WERI-Rb-1 (cell line): ENCODE measurements around the gene DYNLRB1.
"Not testable (repeated sequence)": the region's sequence is repeated elsewhere in the genome, so short reads cannot be mapped to it uniquely, and the experiment has no call there.

ENCODE experiments used
- DNase-seq: peaks from one replicate; pipeline ENCODE4 v3.0.0-alpha.2; 2020
- H3K27ac ChIP-seq: fragments of 250-450 bp; sonication (Bioruptor Pico); 2 replicates; pipeline ENCODE4 v1.5.1; 2020; ENCODE audit warnings: mild to moderate bottlenecking, moderate library complexity
- H3K27me3 ChIP-seq: fragments of 250-450 bp; sonication (Bioruptor Pico); 2 replicates; pipeline ENCODE4 v1.5.1; 2021; ENCODE audit warnings: mild to moderate bottlenecking, low read depth, moderate library complexity; ENCODE audit not compliant: insufficient read depth, severe bottlenecking
- H3K36me3 ChIP-seq: fragments of 250-450 bp; sonication (Bioruptor Pico); 2 replicates; pipeline ENCODE4 v1.5.1; 2020; ENCODE audit warnings: mild to moderate bottlenecking, moderate library complexity
- H3K4me3 ChIP-seq: 2 replicates; pipeline ENCODE4 v1.5.1; 2011; ENCODE audit warnings: low read depth, mild to moderate bottlenecking, control low read depth, low read length
- H3K9me3 ChIP-seq: fragments of 250-450 bp; sonication (Bioruptor Pico); 2 replicates; pipeline ENCODE4 v1.5.1; 2021; ENCODE audit warnings: mild to moderate bottlenecking, moderate library complexity; ENCODE audit not compliant: severe bottlenecking
- CTCF ChIP-seq: IDR thresholded peaks from 2 replicates; pipeline ENCODE4 v1.5.1; 2011; ENCODE audit warnings: low read depth, mild to moderate bottlenecking, control low read depth, inconsistent platforms, low read length

DYNLRB1 gene

DNA sequence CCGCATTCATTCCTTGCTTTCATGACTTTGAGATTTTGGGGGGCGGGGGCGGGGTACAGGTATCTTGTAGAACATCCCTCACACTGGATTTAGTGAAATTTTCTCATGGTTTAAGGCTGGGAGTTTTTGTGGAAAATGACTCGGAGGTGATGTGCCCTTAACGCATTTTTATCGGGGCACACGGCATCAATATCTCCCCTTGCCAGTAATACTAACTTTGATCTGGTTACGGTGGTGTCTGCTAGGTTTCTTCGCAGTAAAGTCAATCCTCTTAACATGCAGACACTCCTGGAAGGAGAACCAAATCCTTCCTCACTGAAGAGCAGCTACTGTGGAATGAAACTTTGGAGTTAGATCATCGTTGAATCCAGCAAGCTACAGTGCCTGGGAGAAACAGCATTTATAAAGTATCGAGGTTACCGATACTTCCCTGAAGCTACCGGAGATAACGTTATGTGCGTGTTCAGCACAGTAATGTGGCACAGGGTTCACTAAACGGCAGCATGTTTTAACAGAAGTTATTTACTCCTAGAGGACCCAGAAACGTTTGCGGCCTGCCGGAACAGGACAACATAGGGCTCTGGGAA, 1.2 kb upstream of the DYNLRB1 start:
- Histone ChIP-seq H3K4me3 (peak overlapping the region; percentile 70), H3K36me3 (peaks cover 12% of the 10 kb centered on the region), H3K27me3 (no peaks in the 10 kb centered on the region), H3K9me3 (no peaks in the 10 kb centered on the region), H3K27ac (no peak overlapping the region)
- TF ChIP-seq CTCF: no peak
- no peak for DNase-seq

- TF ChIP-seq CTCF: no peak
- Histone ChIP-seq H3K27me3 (no peaks in the 10 kb centered on the region), H3K36me3 (peaks cover 16% of the 10 kb centered on the region), H3K9me3 (no peaks in the 10 kb centered on the region), H3K27ac (peak overlapping the region; percentile 95), H3K4me3 (peak overlapping the region; percentile 70)
- peak; percentile 67 for DNase-seq
Measured at GRCh38 chr20:34515484-34516246, 557 bp upstream of the DYNLRB1 start.

DNA sequence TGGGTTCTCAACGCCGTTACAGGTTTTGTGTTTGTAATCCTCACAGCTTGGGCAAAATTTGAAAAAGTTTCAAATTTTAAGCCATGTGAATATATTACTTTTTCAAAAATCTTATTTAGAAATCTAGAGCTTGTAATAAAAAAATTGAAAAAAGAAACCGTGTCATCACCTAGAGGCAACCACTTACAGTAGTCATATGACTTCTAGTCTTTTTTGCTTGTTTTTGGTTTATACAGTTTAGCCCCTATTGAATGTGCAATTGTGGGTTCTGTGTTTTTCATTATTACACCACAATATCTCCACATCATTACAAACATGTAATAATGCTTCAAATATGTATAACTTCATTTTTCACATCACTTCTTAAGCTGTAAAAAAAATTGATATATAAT, 888 bp downstream of the DYNLRB1 start:
- no peak for DNase-seq
- Histone ChIP-seq H3K36me3 (peaks cover 16% of the 10 kb centered on the region), H3K27me3 (no peaks in the 10 kb centered on the region), H3K4me3 (peak overlapping the region; percentile 70), H3K9me3 (no peaks in the 10 kb centered on the region), H3K27ac (peak overlapping the region; percentile 95)
- no peak for TF ChIP-seq CTCF

GRCh38 chr20:34518863-34519262, 2.6 kb downstream of the DYNLRB1 start:
- H3K9me3 ChIP-seq, DNase-seq, H3K4me3 ChIP-seq, H3K27me3 ChIP-seq, H3K27ac ChIP-seq: not testable (repeated sequence)
- peaks cover 16% of the 10 kb centered on the region for H3K36me3 ChIP-seq

DNA sequence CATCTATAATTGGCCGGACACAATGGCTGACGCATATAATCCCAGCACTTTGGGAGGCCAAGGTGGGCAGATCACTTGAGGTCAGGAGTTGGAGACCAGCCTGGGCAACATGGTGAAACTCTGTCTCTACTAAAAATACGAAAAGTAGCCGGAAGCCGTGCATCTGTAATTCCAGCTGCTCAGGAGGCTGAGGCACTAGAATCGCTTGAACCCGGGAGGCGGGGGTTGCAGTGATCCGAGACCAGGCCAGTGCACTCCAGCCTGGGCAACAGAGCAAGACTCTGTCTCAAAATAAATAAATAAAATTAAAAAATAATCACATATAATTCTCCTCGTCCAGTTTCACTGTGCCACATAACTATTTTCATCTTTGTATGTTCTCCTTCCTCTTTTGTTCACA, 3.6 kb downstream of the DYNLRB1 start:
- not testable (repeated sequence) for H3K27me3 ChIP-seq, DNase-seq, H3K9me3 ChIP-seq, H3K27ac ChIP-seq, H3K4me3 ChIP-seq
- H3K36me3 ChIP-seq: peaks cover 16% of the 10 kb centered on the region

- H3K27ac ChIP-seq: no peak overlapping the region
- no peaks in the 10 kb centered on the region for H3K9me3 ChIP-seq
- TF ChIP-seq CTCF: peak; percentile 97
- H3K4me3 ChIP-seq: no peak overlapping the region
- DNase-seq: peak; percentile 73
- H3K36me3 ChIP-seq: peaks cover 30% of the 10 kb centered on the region
- H3K27me3 ChIP-seq: no peaks in the 10 kb centered on the region
Measured at GRCh38 chr20:34522969-34523871, 7.0 kb downstream of the DYNLRB1 start.
